Right lobe of liver (tissue), 4 donors: ENCODE data around the gene PEAK3.

Experiments
- POLR2A ChIP-seq: fragments of 450-650 bp; IDR thresholded peaks from one replicate; pipeline ENCODE4 v1.6.1; 2017; ENCODE audit warnings: antibody characterized with exemption, mild to moderate bottlenecking
- TF ChIP-seq, protein P1 (sequence below), 4 donors: fragments of 200-600 bp in 3 of 4; fragments of 450-650 bp in 1 of 4; IDR thresholded peaks; one replicate each; pipeline versions ENCODE4 v1.5.1 to v1.8.0; 2016 to 2022; ENCODE audit warnings: antibody characterized with exemption in 4 of 4, mild to moderate bottlenecking in 2 of 4
- donor health status: DM: no; HTN: no; CAD: no.
- donor health status: DM: no; HTN: no; CAD: no.
- donor health status: DM: no; HTN: yes; CAD: no.

- TF ChIP-seq, protein P1, sequence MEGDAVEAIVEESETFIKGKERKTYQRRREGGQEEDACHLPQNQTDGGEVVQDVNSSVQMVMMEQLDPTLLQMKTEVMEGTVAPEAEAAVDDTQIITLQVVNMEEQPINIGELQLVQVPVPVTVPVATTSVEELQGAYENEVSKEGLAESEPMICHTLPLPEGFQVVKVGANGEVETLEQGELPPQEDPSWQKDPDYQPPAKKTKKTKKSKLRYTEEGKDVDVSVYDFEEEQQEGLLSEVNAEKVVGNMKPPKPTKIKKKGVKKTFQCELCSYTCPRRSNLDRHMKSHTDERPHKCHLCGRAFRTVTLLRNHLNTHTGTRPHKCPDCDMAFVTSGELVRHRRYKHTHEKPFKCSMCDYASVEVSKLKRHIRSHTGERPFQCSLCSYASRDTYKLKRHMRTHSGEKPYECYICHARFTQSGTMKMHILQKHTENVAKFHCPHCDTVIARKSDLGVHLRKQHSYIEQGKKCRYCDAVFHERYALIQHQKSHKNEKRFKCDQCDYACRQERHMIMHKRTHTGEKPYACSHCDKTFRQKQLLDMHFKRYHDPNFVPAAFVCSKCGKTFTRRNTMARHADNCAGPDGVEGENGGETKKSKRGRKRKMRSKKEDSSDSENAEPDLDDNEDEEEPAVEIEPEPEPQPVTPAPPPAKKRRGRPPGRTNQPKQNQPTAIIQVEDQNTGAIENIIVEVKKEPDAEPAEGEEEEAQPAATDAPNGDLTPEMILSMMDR (IDR thresholded peaks at IDR 0.05): no peak
- no peak for TF ChIP-seq POLR2A
These were observed 18.6 kb upstream of the PEAK3 start for GRCh38 chr19:2300533-2300932.
